NCI-H146 (cell line): ENCODE data around the gene UCMA.

Experiments
- DNase-seq: peaks from one replicate; lab custom pipeline; 2025; lab: John Stamatoyannopoulos, UW

UCMA gene

GRCh38 chr10:13187135-13187534 lies 47.0 kb downstream of the UCMA start:
- no peak for DNase-seq

GRCh38 chr10:13184730-13185514 lies 49.3 kb downstream of the UCMA start:
- DNase-seq: no peak

- no peak for DNase-seq
Measured at GRCh38 chr10:13184276-13184675, 49.9 kb downstream of the UCMA start.

DNA sequence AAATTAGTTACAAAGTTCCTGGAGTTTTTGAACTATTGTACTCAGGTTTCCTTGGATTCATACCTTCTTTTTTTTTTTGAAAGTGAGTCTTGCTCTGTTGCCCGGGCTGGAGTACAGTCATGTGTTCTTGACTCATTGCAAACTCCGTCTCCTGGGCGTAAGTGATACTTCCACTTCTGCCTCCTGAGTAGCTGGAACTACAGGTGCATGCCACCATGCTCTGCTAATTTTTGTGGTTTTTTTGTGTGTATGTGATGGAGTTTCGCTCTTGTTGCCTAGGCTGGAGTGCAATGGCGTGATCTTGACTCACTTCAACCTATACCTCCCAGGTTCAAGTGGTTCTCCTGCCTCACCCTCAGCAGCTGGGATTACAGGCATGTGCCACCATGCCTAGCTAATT lies 50.5 kb downstream of the UCMA start:
- DNase-seq: no peak

DNA sequence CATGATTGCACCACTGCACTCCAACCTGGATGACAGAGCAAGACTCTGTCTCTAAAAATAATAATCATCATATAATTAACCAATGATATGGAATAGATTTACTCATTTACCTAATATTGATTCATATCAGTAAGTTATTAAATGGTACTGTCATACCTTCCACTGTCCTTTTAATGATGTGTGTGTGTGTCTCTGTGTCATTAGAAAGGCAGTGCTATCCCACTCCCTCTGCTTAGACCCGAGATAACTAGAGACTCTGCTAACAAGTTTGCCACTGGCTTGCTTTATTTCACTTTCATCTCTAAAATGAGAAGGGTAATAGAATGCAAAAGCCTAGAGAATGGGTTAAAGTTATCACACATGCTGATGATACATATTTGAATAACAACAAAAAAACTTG lies 51.8 kb downstream of the UCMA start:
- no peak for DNase-seq

- DNase-seq: no peak
Measured at GRCh38 chr10:13180788-13181187, 53.4 kb downstream of the UCMA start.

GRCh38 chr10:13173616-13174015 lies 60.6 kb downstream of the UCMA start:
- DNase-seq: no peak
